ENCODE results near the gene SLC27A5. TPM values are rescaled to one million over a fixed set of nuclear protein-coding genes. Genes with fewer than 3 reads are reported as not detected.

The SLC27A5 gene
- 50.5 and 57.3 TPM in 2 replicates for polyA plus RNA-seq (2012; rRNA removed)
- polyA plus RNA-seq (2012; cell fraction: cytosol; rRNA removed): 29.2 and 41.8 TPM in 2 replicates
- polyA plus RNA-seq (2012; cell fraction: nucleus; rRNA removed): 24.0 and 40.3 TPM in 2 replicates

DNA sequence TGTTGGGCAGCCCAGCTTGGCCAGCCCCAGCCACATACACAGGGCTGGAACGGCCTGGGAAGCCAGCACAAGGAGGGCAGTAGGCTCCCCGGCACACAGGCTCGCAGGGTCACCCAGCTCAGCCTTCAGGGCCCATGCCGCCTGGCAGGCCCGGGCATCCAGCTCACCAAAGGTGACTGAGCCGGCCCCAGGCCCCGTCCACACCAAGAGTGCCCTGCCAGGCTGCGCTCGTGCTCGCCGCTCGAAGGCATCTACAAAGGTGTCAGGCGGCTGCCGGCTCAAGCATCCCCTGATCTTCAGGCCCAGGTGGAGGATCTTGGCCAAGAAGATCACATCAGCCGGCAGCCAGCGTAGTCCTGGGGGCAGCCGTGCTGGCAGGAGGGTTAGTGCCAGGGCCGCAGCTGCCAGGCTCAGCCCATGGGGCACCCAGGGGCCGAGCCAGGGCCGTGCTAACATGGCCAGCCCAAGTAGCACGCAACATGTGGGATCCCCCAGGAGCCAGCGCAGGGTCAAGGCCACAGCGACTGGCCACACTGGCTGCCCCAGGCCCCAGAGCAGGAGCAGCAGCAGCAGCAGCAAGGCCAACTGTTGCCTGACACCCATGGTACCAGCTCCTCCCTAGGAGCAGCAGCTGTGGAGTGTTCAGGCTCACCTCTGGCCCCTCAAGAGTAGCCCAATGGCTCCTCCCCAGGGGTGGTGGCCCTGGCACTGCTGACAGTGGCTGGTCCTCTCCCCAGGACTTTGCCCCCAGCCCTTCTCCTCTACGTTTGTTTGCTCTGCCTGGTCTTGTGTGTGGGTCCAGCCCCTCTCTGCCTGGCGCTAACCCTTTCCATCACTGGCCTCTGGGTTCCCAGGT, at the start of gene SLC27A5:
SLC27A5 (minus strand) TSS at position 640 of the 856 bp plus-strand sequence; CDS start at position 603, 37 bp downstream.
- no peak for DNase-seq
- no peak within 1 kb of the TSS for H2AFZ ChIP-seq (ENCODE audit: low read depth)
- H3K4me1 ChIP-seq (ENCODE audit: control insufficient read depth in 1 of 2, insufficient read depth in 2 of 2, low read depth in 1 of 2, low read length in 1 of 2): peaks cover 0 to 15% of the 10 kb centered on the region in 2 experiments; a peak in 1 of 4 replicates
- 76% methylated on average over 2 of the region's 25 CpGs for WGBS (ENCODE audit: low lambda C conversion rate)
- H3K4me2 ChIP-seq: no peak within 1 kb of the TSS
- no peaks in the 10 kb centered on the region for H3K9me3 ChIP-seq
- peaks cover 9 to 19% of the 10 kb centered on the region in 2 experiments for H3K36me3 ChIP-seq (replicated peaks in 1 of 2; ENCODE audit: control insufficient read depth in 1 of 2, insufficient read depth in 2 of 2, low read length in 1 of 2)
- H3K9ac ChIP-seq: no peak within 1 kb of the TSS
- H3K4me3 ChIP-seq (ENCODE audit: low read depth in 2 of 2, low read length in 1 of 2): no peak within 1 kb of the TSS
- H3K9me2 ChIP-seq: no peaks in the 10 kb centered on the region
- H3F3A ChIP-seq (replicated peaks; ENCODE audit: insufficient read depth): peaks cover 4% of the 10 kb centered on the region
- ChIA-PET POLR2A (interaction anchor here (1.2 kb wide), 1 partner anchor 8 kb away, joined by 3 read pairs; the partner anchor contains the start of gene ZBTB45), CTCF (interaction anchor here (6.9 kb wide), 1 partner anchor 7 kb away, joined by 30 read pairs; the partner anchor contains the start of gene ZBTB45)
- H3K27me3 ChIP-seq (ENCODE audit: insufficient read depth): no peaks in the 10 kb centered on the region
- peaks cover 31% of the 10 kb centered on the region for H3K79me2 ChIP-seq (ENCODE audit: insufficient read depth)
- H3K27ac ChIP-seq (ENCODE audit: low read depth in 2 of 2, low read length in 1 of 2): no peak within 1 kb of the TSS
- no peaks in the 10 kb centered on the region for H4K20me1 ChIP-seq (ENCODE audit: insufficient read depth)
- TF ChIP-seq FOSL2 (IDR thresholded peaks at IDR 0.05; ENCODE audit: borderline replicate concordance, low read depth): no peak
- TF ChIP-seq FOXJ3 (CRISPR knock-in tag; IDR thresholded peaks at IDR 0.05): no peak
- TF ChIP-seq NFIC (IDR thresholded peaks at IDR 0.05; ENCODE audit: borderline replicate concordance): no peak
- no peak for TF ChIP-seq TEAD4 (IDR thresholded peaks at IDR 0.05; ENCODE audit: borderline replicate concordance, insufficient read depth)

DNA sequence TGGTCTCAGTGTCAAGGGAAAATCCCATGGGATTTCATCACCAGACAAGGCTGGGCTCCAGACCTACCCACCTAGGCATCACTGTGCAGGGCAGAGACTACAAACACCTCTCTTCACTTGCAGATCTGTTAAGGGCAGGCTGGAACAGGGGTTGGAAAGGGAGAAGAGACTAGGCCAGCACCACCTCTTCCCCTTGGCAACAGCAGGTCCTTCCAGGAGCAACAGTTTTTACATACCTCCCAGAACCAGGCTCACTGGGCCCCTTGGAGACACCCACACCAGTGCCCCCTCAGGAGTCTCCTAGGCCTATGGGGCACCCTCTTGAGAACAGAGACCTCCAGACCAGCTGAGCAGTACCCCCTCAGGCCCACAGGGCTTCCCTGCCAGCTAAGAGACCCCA, 49.1 kb upstream of the SLC27A5 start:
- Histone ChIP-seq H3K27ac (ENCODE audit: low read depth in 2 of 2, low read length in 1 of 2) (peak overlapping the region in 1 of 2 experiments; percentile 11; a peak in 1 of 4 replicates), H3K9me3 (no peaks in the 10 kb centered on the region), H2AFZ (ENCODE audit: low read depth) (no peak overlapping the region), H3K4me2 (no peak overlapping the region), H3K79me2 (ENCODE audit: insufficient read depth) (peaks cover 28% of the 10 kb centered on the region), H3K27me3 (ENCODE audit: insufficient read depth) (no peaks in the 10 kb centered on the region), H3K9ac (no peak overlapping the region), H3F3A (replicated peaks; ENCODE audit: insufficient read depth) (peaks cover 25% of the 10 kb centered on the region), H3K36me3 (replicated peaks in 1 of 2; ENCODE audit: control insufficient read depth in 1 of 2, insufficient read depth in 2 of 2, low read length in 1 of 2) (peaks cover 11% of the 10 kb centered on the region in 2 experiments), H3K4me3 (ENCODE audit: low read depth in 2 of 2, low read length in 1 of 2) (no peak overlapping the region), H3K4me1 (ENCODE audit: control insufficient read depth in 1 of 2, insufficient read depth in 2 of 2, low read depth in 1 of 2, low read length in 1 of 2) (peaks cover 14 to 57% of the 10 kb centered on the region in 2 experiments; a peak in 3 of 4 replicates), H4K20me1 (ENCODE audit: insufficient read depth) (peaks cover 9% of the 10 kb centered on the region; the same call in 1 of the 2 replicates), H3K9me2 (no peaks in the 10 kb centered on the region)
- DNase-seq: no peak
- TF ChIP-seq SIN3A (IDR thresholded peaks at IDR 0.05; ENCODE audit: borderline replicate concordance, low read depth, low read length) (no peak), USF2 (IDR thresholded peaks at IDR 0.05; ENCODE audit: borderline replicate concordance, low read depth, low read length) (no peak), POLR2AphosphoS5 (IDR thresholded peaks at IDR 0.05; ENCODE audit: low read depth, low read length) (no peak), RXRA (IDR thresholded peaks at IDR 0.05; ENCODE audit: borderline replicate concordance, low read depth) (no peak), MEF2A (IDR thresholded peaks at IDR 0.05; ENCODE audit: borderline replicate concordance, low read depth) (no peak)
- TF ChIP-seq, protein P1, sequence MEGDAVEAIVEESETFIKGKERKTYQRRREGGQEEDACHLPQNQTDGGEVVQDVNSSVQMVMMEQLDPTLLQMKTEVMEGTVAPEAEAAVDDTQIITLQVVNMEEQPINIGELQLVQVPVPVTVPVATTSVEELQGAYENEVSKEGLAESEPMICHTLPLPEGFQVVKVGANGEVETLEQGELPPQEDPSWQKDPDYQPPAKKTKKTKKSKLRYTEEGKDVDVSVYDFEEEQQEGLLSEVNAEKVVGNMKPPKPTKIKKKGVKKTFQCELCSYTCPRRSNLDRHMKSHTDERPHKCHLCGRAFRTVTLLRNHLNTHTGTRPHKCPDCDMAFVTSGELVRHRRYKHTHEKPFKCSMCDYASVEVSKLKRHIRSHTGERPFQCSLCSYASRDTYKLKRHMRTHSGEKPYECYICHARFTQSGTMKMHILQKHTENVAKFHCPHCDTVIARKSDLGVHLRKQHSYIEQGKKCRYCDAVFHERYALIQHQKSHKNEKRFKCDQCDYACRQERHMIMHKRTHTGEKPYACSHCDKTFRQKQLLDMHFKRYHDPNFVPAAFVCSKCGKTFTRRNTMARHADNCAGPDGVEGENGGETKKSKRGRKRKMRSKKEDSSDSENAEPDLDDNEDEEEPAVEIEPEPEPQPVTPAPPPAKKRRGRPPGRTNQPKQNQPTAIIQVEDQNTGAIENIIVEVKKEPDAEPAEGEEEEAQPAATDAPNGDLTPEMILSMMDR (IDR thresholded peaks at IDR 0.05): no peak
- ChIA-PET CTCF (no interaction called here), POLR2A (interaction anchor here (1.3 to 5.7 kb wide), 4 partner anchors 10 to 41 kb away, joined by 3 to 35 read pairs (median 12); partner anchors contain the start of genes MZF1, TRIM28 and ZBTB45)

Data from SK-N-SH (cell line).